ENCODE measurements around the gene SRD5A1.

The SRD5A1 gene

GRCh38 chr5:6712577-6713273, 79.5 kb downstream of the SRD5A1 start:
- DNase-seq (ENCODE audit: low spot score) = peak; percentile 97

GRCh38 chr5:6713274-6714225, 80.3 kb downstream of the SRD5A1 start, which contains the start of gene TENT4A:
Gene TENT4A, plus strand, starts transcription at chr5:6713432. Its CDS starts 552 bp downstream, at chr5:6713984.
- DNase-seq (ENCODE audit: low spot score) = no peak

GRCh38 chr5:6714226-6715041, 81.2 kb downstream of the SRD5A1 start:
- DNase-seq (ENCODE audit: low spot score) = no peak

- DNase-seq (ENCODE audit: low spot score) = no peak
These were observed 82.0 kb downstream of the SRD5A1 start for GRCh38 chr5:6715271-6715670.

- DNase-seq (ENCODE audit: low spot score) = peak; percentile 58
These were observed 82.8 kb downstream of the SRD5A1 start for GRCh38 chr5:6715758-6716628.

- DNase-seq (ENCODE audit: low spot score) = no peak
These were observed 83.4 kb downstream of the SRD5A1 start for GRCh38 chr5:6716629-6717149.

GRCh38 chr5:6717247-6717646, 84.0 kb downstream of the SRD5A1 start:
- no peak for DNase-seq (ENCODE audit: low spot score)

GRCh38 chr5:6717687-6718086, 84.4 kb downstream of the SRD5A1 start:
- DNase-seq (ENCODE audit: low spot score) = no peak

GRCh38 chr5:6718161-6718681, 85.0 kb downstream of the SRD5A1 start:
- DNase-seq (ENCODE audit: low spot score) = no peak

GRCh38 chr5:6718718-6719117, 85.5 kb downstream of the SRD5A1 start:
- no peak for DNase-seq (ENCODE audit: low spot score)

GRCh38 chr5:6719417-6719816, 86.2 kb downstream of the SRD5A1 start:
- no peak for DNase-seq (ENCODE audit: low spot score)

- DNase-seq (ENCODE audit: low spot score) = no peak
These were observed 86.8 kb downstream of the SRD5A1 start for GRCh38 chr5:6719896-6720560.

GRCh38 chr5:6720561-6720921, 87.3 kb downstream of the SRD5A1 start:
- DNase-seq (ENCODE audit: low spot score) = no peak

GRCh38 chr5:6721442-6721841, 88.2 kb downstream of the SRD5A1 start:
- no peak for DNase-seq (ENCODE audit: low spot score)

GRCh38 chr5:6722015-6722414, 88.8 kb downstream of the SRD5A1 start:
- DNase-seq (ENCODE audit: low spot score) = no peak

- no peak for DNase-seq (ENCODE audit: low spot score)
These were observed 90.0 kb downstream of the SRD5A1 start for GRCh38 chr5:6723122-6723815.

- DNase-seq (ENCODE audit: low spot score) = no peak
These were observed 90.6 kb downstream of the SRD5A1 start for GRCh38 chr5:6723816-6724300.
